HCT116 (cell line): Measurements from ENCODE around the gene PLEKHN1. TPM values are rescaled to one million over a fixed set of nuclear protein-coding genes. Genes with fewer than 3 reads are reported as not detected.

Experiments
- ATAC-seq: fragments of 200-7000 bp; cut with Tn5 transposase; 2 replicates; pipeline ENCODE4 v1.9.1; 2020; ENCODE audit warnings: mild to moderate bottlenecking, moderate library complexity
- BruUV-seq: library from RNA; stranded (reverse); fragments of 400-500 nt; replicated peaks from 2 replicates; lab custom pipeline; 2021; lab: Mats Ljungman, UMichigan
- CTCF ChIA-PET: fragments of 300-600 bp; sonication (Branson Sonifier 250); formaldehyde crosslinking; loops from one replicate; lab custom pipeline; 2021; ENCODE audit warnings: antibody characterized with exemption; lab: Charles Lee
- POLR2A ChIA-PET: fragments of 300-600, 350-600 bp; sonication (Branson Sonifier 250); formaldehyde crosslinking; loops from one replicate; lab custom pipeline; 2021; ENCODE audit warnings: antibody characterized with exemption; lab: Charles Lee
- RAD21 ChIA-PET, 2 experiments: fragments of 300-600 bp; sonication (Branson Sonifier 250); formaldehyde crosslinking; loops; one replicate each; lab custom pipeline; 2023; ENCODE audit warnings: low total read pairs in 2 of 2; ENCODE audit not compliant: uncharacterized antibody in 2 of 2, unreplicated experiment in 2 of 2, low non-redundant PET in 1 of 2; lab: Charles Lee
- DNase-seq: peaks from one replicate; pipeline ENCODE4 v3.0.0-alpha.2; 2010; ENCODE audit warnings: low read depth, low spot score
- H2AFZ ChIP-seq: fragments of 200-600 bp; shearing (Covaris generic), sonication (generic); 2 replicates; pipeline ENCODE4 v1.6.1; 2017; ENCODE audit warnings: low read depth, mixed run types, mixed read lengths, antibody characterized with exemption, low read length; ENCODE audit not compliant: poor library complexity, severe bottlenecking
- H3K27ac ChIP-seq: 2 replicates; pipeline ENCODE4 v1.5.1; 2012; ENCODE audit warnings: low read depth, low read length
- H3K27me3 ChIP-seq: fragments of 200-600 bp; sonication (generic); 2 replicates; pipeline ENCODE4 v1.6.1; 2016; ENCODE audit warnings: mixed run types, low read length, mixed read lengths; ENCODE audit not compliant: insufficient read depth
- H3K36me3 ChIP-seq, 2 experiments: fragments of 200-500 bp in 1 of 2; fragments of 200-600 bp in 1 of 2; sonication (Bioruptor generic) in 1 of 2; sonication (generic) in 1 of 2; 2 replicates each; pipeline versions ENCODE4 v1.5.1 to v1.6.1; 2014 to 2016; ENCODE audit warnings: low read length in 2 of 2, inconsistent platforms in 1 of 2, mixed read lengths in 1 of 2, mixed run types in 1 of 2; ENCODE audit not compliant: insufficient read depth in 2 of 2, control insufficient read depth in 1 of 2
- H3K4me1 ChIP-seq, 2 experiments: fragments of 200-600 bp in 1 of 2; sonication (generic) in 1 of 2; 2 replicates each; pipeline versions ENCODE4 v1.5.1 to v1.6.1; 2012 to 2017; ENCODE audit warnings: low read length in 2 of 2, inconsistent platforms in 1 of 2, mild to moderate bottlenecking in 1 of 2, mixed read lengths in 1 of 2, mixed run types in 1 of 2, moderate library complexity in 1 of 2; ENCODE audit not compliant: insufficient read depth in 2 of 2, control insufficient read depth in 1 of 2
- H3K4me2 ChIP-seq: fragments of 200-600 bp; sonication (generic); 2 replicates; pipeline ENCODE4 v1.6.1; 2017; ENCODE audit warnings: mixed run types, low read length, mixed read lengths
- H3K4me3 ChIP-seq, 2 experiments: fragments of 200-600 bp in 1 of 2; sonication (generic) in 1 of 2; replicated peaks in 1 of 2; 2 replicates each; pipeline ENCODE4 v1.5.1; 2011 to 2016; ENCODE audit warnings: low read length in 2 of 2, control low read depth in 1 of 2, low read depth in 1 of 2, mild to moderate bottlenecking in 1 of 2, mixed read lengths in 1 of 2, mixed run types in 1 of 2
- H3K79me2 ChIP-seq: fragments of 200-600 bp; sonication (generic); 2 replicates; pipeline ENCODE4 v1.6.1; 2017; ENCODE audit warnings: mild to moderate bottlenecking, mixed run types, low read length, moderate library complexity, mixed read lengths; ENCODE audit not compliant: insufficient read depth
- H3K9ac ChIP-seq: fragments of 200-600 bp; sonication (generic); 2 replicates; pipeline ENCODE4 v1.6.1; 2016; ENCODE audit warnings: low read length, mixed read lengths
- H3K9me2 ChIP-seq: fragments of 200-600 bp; sonication (generic), shearing (Covaris generic); 2 replicates; pipeline ENCODE4 v1.6.1; 2017; ENCODE audit warnings: mixed run types, mild to moderate bottlenecking, moderate library complexity; ENCODE audit not compliant: insufficient read depth
- H3K9me3 ChIP-seq, 2 experiments: fragments of 200-500 bp in 1 of 2; fragments of 200-600 bp in 1 of 2; sonication (Bioruptor generic) in 1 of 2; sonication (generic) in 1 of 2; 2 replicates each; pipeline ENCODE4 v1.6.1; 2014 to 2017; ENCODE audit warnings: low read length in 2 of 2, mixed read lengths in 2 of 2, inconsistent platforms in 1 of 2, low read depth in 1 of 2, mild to moderate bottlenecking in 1 of 2, mixed run types in 1 of 2, moderate library complexity in 1 of 2; ENCODE audit not compliant: control insufficient read depth in 1 of 2, insufficient read depth in 1 of 2
- H4K20me1 ChIP-seq: fragments of 200-600 bp; sonication (generic), shearing (Covaris generic); 2 replicates; pipeline ENCODE4 v1.6.1; 2017; ENCODE audit warnings: mixed run types, mild to moderate bottlenecking, moderate library complexity; ENCODE audit not compliant: insufficient read depth
- ATF3 ChIP-seq: IDR thresholded peaks from 2 replicates; pipeline ENCODE4 v1.6.1; 2012
- CBX3 ChIP-seq: IDR thresholded peaks from 2 replicates; pipeline ENCODE4 v1.6.1; 2012; ENCODE audit warnings: low read depth
- ELF1 ChIP-seq: IDR thresholded peaks from 2 replicates; pipeline ENCODE4 v1.6.1; 2012; ENCODE audit warnings: low read depth, borderline replicate concordance
- EZH2 ChIP-seq: fragments of 200-600 bp; sonication (generic); IDR thresholded peaks from 2 replicates; pipeline ENCODE4 v1.6.1; 2017; ENCODE audit warnings: antibody characterized with exemption, mixed run types
- JUND ChIP-seq: IDR thresholded peaks from 2 replicates; pipeline ENCODE4 v1.6.1; 2012
- POLR2AphosphoS5 ChIP-seq: IDR thresholded peaks from 2 replicates; pipeline ENCODE4 v1.6.1; 2011; ENCODE audit warnings: mild to moderate bottlenecking, low read depth, low read length, moderate library complexity
- RAD21 ChIP-seq: IDR thresholded peaks from 2 replicates; pipeline ENCODE4 v1.6.1; 2012; ENCODE audit warnings: low read depth, mild to moderate bottlenecking
- SP1 ChIP-seq: IDR thresholded peaks from 2 replicates; pipeline ENCODE4 v1.6.1; 2012; ENCODE audit warnings: low read depth
- SRF ChIP-seq: IDR thresholded peaks from 2 replicates; pipeline ENCODE4 v1.6.1; 2012; ENCODE audit warnings: low read depth
- ZNF274 ChIP-seq: fragments of 200-500 bp; sonication (Bioruptor generic); IDR thresholded peaks from 2 replicates; pipeline ENCODE4 v1.6.1; 2014; ENCODE audit warnings: mild to moderate bottlenecking, low read depth, low read length, inconsistent platforms
- intact Hi-C: fragments of 100-400 bp; cut with micrococcal nuclease; formaldehyde crosslinking; loops from 2 replicates; pipeline ENCODE4 v1.10.0; 2022
- total RNA-seq: library from RNA; stranded (reverse); gene quantifications from one replicate; pipeline ENCODE4 v1.2.1, GENCODE V29; 2021; ENCODE audit not compliant: unreplicated experiment

The PLEKHN1 gene
- total RNA-seq, 1 experiment from 2014 or later, result 11.6 TPM

DNA sequence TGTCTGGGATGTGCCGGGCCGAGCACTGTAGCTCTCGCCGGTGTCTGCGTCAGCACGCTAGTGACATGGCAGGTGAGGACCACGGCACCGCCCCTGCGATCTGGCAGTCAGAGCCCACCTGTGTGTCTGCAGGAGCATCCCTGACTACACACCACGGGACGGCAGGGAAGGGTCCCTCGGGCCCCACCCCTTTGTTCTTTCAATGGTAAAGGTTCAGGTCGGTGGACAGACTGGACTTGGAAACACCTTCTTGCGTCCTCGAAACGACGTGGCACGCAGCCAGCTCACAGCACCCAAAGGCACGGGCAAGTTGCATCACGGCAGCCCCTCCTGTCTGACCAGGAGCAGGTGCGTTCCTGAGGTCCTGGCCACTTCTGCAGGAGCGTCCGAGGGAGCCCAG is 46.3 kb upstream of the PLEKHN1 start:
- Histone ChIP-seq H4K20me1 (no peaks in the 10 kb centered on the region), H3K9me2 (no peaks in the 10 kb centered on the region), H3K9ac (no peak overlapping the region), H3K79me2 (no peaks in the 10 kb centered on the region), H2AFZ (no peak overlapping the region), H3K9me3 (no peaks in the 10 kb centered on the region), H3K27ac (peak overlapping the region; percentile 48; the same call in 1 of the 2 replicates), H3K27me3 (peaks cover 37% of the 10 kb centered on the region; the same call in 1 of the 2 replicates), H3K36me3 (no peaks in the 10 kb centered on the region), H3K4me1 (peaks cover 31 to 37% of the 10 kb centered on the region in 2 experiments), H3K4me3 (no peak overlapping the region), H3K4me2 (no peak overlapping the region)
- intact Hi-C loops, result no loop called here
- ChIA-PET POLR2A (no interaction called here), CTCF (no interaction called here), RAD21 (no interaction called here)
- DNase-seq (no peak), ATAC-seq (no peak)
- BruUV-seq, result no TSS peak
- no peak for TF ChIP-seq SRF

DNA sequence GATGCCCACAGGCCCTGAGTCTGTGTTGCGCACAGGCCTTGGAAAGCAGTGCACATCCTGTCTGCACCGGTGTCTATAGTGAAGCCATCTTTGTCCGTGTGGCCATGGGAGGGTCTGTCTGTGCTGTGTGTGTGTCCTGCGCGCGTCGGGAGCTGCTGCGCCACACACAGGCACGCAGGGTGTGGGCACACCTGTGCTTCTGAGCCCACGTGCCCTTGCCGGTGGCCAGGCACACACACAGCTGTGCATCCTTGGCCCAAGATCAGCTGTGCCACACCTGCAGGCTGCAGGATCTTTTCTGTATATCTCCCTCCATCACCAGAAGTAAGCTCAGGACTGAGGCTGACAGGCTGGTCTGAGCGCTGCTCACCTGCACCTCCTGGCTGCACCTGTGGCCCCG is 45.8 kb upstream of the PLEKHN1 start:
- H3K79me2 ChIP-seq, result no peaks in the 10 kb centered on the region
- BruUV-seq, result no TSS peak
- H3K27ac ChIP-seq, result peak overlapping the region; percentile 48; the same call in 1 of the 2 replicates
- RAD21 ChIA-PET, result no interaction called here
- CTCF ChIA-PET, result no interaction called here
- TF ChIP-seq POLR2AphosphoS5 (no peak), EZH2 (no peak), RAD21 (no peak), ATF3 (no peak), ELF1 (no peak), JUND (no peak), SP1 (no peak), ZNF274 (no peak), CBX3 (no peak)
- no peak overlapping the region for H3K9ac ChIP-seq
- no peak overlapping the region for H2AFZ ChIP-seq
- no peaks in the 10 kb centered on the region for H3K36me3 ChIP-seq
- H3K9me2 ChIP-seq, result no peaks in the 10 kb centered on the region
- H4K20me1 ChIP-seq, result no peaks in the 10 kb centered on the region
- peaks cover 38% of the 10 kb centered on the region; the same call in 1 of the 2 replicates for H3K27me3 ChIP-seq
- H3K4me3 ChIP-seq, result no peak overlapping the region
- H3K4me2 ChIP-seq, result peak overlapping the region; percentile 72
- peaks cover 31 to 41% of the 10 kb centered on the region in 2 experiments for H3K4me1 ChIP-seq
- DNase-seq, result no peak
- no peaks in the 10 kb centered on the region for H3K9me3 ChIP-seq
- POLR2A ChIA-PET, result no interaction called here
- intact Hi-C loops, result no loop called here
- ATAC-seq, result no peak
